DMS53 treated with DMSO at 0.1 percent for 48 hours (cell line): ENCODE data around the gene GNAZ.

Experiments used
- DNase-seq: peaks from one replicate; lab custom pipeline; 2025; ENCODE audit not compliant: unreplicated experiment; lab: John Stamatoyannopoulos, UW

GNAZ gene

GRCh38 chr22:23151827-23152226, 81.5 kb downstream of the GNAZ start:
- DNase-seq: no peak

- no peak for DNase-seq
Observed at GRCh38 chr22:23152238-23153114, 82.2 kb downstream of the GNAZ start.

DNA sequence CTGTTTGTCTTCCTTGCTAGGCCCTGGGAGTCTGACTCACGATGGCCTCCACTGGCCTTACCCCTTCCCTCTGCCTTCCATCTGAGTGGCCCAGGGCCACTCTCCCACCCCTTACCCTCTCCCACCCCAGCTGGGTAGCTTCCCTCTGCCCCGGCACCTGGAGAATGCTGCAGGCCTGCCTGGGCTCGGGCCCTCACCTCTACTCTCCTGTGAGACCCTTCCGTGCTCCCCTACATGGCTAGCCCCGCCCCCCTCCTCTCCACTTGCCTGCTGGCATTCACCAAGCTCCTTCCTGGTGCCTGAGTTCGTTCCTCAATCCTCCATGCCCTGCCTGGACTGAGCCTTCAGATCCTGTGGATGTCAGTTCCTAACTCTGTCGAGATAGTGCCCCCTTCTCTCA, 83.7 kb downstream of the GNAZ start:
- DNase-seq: no peak

DNA sequence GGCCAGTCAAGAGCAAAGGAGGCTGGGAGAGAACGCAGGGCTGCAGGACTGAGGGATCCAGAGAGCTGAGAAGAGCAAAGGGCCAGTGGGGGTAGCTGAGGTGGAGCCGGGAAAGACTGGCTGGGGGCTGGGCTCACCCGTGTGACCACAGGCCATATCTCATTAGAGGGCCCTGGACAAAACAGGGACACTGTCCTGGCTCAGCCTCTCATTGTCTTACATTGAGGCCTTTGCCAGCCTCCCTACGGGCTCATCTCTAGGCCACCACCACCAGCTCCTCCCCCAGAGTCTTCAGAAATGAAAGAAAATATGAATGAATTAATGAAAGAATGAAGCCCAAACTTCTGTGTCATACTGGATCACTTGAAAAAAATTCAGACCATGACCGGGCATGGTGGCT, 84.1 kb downstream of the GNAZ start:
- no peak for DNase-seq

GRCh38 chr22:23155143-23155542, 84.8 kb downstream of the GNAZ start:
- DNase-seq: no peak

- no peak for DNase-seq
Observed at GRCh38 chr22:23155831-23156230, 85.5 kb downstream of the GNAZ start.

DNA sequence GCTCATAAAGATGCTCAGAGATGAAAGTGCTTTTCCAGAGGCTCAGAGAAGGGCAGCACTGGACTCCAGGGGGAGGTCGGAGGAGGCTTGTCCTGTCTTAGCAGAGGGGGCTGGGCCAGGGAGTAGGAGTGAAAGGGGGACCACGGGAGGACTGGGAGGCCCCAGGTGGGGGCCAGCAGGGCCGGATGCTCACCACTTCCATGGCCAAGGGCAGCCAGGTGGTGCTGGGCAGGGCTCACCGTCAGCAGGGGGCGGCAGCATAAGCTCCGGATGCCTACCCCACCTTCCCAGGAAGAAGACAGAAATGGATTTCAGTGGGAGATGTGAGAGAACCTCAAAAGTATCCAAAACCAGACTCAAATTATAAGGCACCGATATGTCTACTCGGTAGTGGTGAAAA, 86.0 kb downstream of the GNAZ start:
- DNase-seq: no peak

- no peak for DNase-seq
Observed at GRCh38 chr22:23157560-23158515, 87.5 kb downstream of the GNAZ start.

DNA sequence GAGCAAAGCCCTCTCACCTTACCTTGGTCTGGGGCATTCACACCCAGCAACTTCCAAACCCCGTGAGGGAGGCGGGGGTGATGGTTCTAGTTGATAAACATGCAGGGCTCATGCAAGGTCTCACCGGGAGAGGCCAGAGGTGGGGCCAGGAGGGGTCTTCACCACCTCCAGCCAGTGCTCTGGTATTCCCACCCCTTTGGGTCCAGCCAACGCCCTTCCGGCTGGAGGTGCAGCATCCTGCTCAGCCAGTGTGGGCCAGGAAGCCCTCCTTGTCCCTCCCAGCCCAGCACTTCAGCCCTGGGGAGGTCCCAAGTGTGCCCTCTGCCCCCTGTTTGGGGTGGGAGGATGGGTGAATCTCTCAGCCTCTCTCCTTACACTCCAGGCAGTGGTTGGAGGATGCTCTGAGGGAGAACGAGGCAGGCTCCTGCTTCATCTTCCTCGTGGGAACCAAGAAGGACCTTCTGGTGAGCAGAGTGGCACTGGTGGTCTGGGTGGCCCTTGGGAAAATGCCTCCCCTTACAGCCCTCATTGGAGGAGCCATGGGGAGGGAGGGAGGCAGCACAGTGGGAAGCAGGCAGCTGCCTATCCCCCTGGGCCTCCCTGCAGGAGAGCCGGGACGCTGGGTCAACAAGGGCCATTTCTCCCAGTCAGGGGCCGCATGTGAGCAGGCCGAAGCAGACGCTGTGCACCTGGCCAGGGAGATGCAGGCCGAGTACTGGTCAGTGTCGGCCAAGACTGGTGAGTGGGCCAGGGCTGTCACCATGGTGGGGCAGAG, 88.4 kb downstream of the GNAZ start:
- no peak for DNase-seq

GRCh38 chr22:23159291-23159630, 88.9 kb downstream of the GNAZ start:
- DNase-seq: no peak

DNA sequence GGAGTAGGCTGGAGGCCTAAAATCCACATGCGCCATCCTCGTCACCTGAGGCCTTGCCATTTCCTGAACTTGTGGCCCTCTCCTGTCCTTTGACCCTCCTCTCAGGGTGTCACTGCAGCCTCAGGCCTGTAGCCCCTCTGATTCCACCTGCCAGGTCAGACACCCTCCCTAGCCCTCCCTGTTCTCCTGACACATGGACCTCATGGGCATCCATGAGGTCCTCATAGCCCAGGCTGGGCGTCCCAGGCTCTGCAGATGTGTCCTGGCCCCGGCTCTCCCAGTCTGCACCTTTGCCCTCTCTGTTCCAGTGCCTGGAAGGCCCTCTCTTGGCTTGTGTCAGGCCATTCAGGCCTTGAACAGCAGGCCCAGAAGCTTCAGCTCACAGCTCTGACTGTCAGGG, 90.7 kb downstream of the GNAZ start:
- no peak for DNase-seq

GRCh38 chr22:23161574-23161973, 91.3 kb downstream of the GNAZ start:
- DNase-seq: no peak

GRCh38 chr22:23163665-23164064, 93.3 kb downstream of the GNAZ start:
- DNase-seq: no peak

- no peak for DNase-seq
Observed at GRCh38 chr22:23164091-23164490, 93.8 kb downstream of the GNAZ start.

DNA sequence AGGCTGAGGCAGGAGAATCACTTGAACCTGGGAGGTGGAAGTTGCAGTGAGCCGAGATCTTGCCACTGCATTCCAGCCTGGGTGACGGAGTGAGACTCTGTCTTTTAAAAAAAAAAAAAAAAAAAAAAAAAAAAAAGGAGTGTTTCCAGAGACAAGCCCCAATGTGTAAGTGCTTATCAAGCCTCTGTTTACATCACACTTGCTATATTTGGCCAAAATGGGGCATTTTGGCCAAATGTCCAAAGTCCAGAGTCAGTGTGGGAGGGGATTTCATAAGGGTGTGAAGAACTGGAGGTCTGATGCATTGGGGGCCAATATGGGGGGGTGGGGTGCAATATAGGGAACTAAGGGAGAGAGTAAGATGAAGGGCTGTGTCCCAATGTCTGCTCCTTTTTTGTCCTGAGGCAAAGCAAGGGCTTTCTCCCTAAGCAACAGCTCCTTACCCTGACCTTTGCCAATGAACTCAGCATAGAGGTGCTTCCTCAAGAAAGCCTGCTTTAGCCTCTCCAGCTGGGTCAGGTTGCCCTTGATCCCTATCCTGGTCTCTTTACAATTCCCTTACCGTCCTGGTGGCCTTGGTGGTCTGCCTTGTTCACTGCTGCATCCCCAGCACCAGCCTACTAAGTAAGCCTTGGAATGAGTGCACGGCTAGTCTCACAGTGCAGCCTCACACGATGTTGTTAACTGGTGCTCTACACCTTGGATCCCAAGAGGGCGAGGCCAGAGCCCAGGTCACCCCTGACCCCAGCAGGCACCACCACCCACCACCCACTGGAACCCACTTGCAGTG, 95.9 kb downstream of the GNAZ start:
- no peak for DNase-seq

GRCh38 chr22:23166841-23167616, 96.7 kb downstream of the GNAZ start:
- no peak for DNase-seq

DNA sequence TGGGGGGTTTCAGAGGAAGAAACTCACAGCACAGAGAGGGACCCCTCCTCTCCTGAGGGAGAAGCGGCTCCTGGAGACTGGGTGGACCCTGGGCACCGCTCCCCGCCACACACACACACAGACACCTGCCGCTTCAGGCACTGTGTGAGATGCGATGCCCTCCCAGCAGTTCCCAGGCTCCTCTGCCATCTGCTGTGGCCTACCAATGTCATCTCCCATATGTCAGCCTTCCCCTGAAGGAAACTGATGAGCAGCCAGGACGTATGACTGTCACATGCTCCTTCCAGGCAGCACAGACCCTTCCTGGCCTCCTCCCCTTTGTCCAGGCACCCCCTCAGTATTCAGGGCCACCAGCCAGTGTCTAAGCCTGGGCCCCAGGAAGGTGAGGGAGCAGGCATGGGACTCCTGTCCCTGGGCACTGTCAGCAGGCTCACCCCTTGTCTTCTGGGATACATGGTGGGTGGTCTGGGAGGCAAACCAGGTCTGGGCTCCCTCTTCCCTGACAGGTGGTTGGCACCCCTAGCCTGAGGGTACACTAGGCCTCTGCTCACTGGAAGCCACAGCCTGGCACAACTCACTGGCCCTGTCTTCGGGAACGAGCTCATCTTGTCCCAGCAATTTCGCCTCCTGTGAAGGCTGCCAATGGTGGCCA, 98.2 kb downstream of the GNAZ start:
- no peak for DNase-seq

DNA sequence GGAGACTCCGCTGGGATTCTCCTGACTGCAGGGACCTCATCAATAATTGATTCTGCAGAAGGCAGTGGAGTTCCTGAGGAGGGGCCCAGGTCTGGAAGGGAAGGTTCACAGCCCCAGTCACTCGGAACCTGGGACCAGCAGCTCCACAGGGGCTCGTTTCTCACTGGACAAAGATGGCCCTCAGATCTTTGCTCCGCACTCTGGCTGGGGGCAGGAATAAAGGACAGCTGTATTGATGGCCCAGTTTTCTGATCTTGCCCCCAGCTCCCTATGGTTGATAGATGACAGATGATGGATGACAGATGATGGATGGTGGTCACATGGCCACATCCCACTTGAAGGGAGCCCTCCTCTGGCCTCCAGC, 98.7 kb downstream of the GNAZ start:
- no peak for DNase-seq
